HepG2 (cell line): Measurements from ENCODE around the gene ATP5PB. TPM values are rescaled to one million over a fixed set of nuclear protein-coding genes. Genes with fewer than 3 reads are reported as not detected.

Experiments
- ATAC-seq: fragments of 200-7000 bp; cut with Tn5 transposase; 3 replicates; pipeline ENCODE4 v1.9.1; 2020; ENCODE audit warnings: mild to moderate bottlenecking, moderate library complexity
- BruUV-seq: library from RNA; stranded (reverse); fragments of 400-500 nt; replicated peaks from 2 replicates; lab custom pipeline; 2021; lab: Mats Ljungman, UMichigan
- CTCF ChIA-PET: fragments of 300-600 bp; formaldehyde crosslinking; extraction: SDS; loops from one replicate; lab custom pipeline; 2021; ENCODE audit warnings: low total read pairs, inconsistent platforms, low intra/inter-chr PET ratio; lab: Yijun Ruan, JAX
- POLR2A ChIA-PET: fragments of 350-600 bp; sonication (Branson Sonifier 250); formaldehyde crosslinking; loops from one replicate; lab custom pipeline; 2020; ENCODE audit warnings: antibody characterized with exemption, inconsistent platforms; lab: Yijun Ruan, JAX
- DNase-seq: peaks from one replicate; pipeline ENCODE4 v3.0.0-alpha.2; 2015; ENCODE audit warnings: low spot score
- FAIRE-seq: peaks from 3 replicates; lab custom pipeline; 2011; peaks lifted over from hg19 to GRCh38; lab: Jason Lieb, UNC
- H2AFZ ChIP-seq: one replicate; pipeline ENCODE4 v1.6.1; 2011; ENCODE audit warnings: low read length, inconsistent platforms
- H3K27ac ChIP-seq: fragments of 300-600 bp; 3 replicates; pipeline ENCODE4 v1.8.0; 2011; ENCODE audit warnings: mixed run types, mild to moderate bottlenecking, mixed read lengths, low read length, inconsistent platforms; ENCODE audit not compliant: insufficient read depth; ENCODE audit errors: extremely low read length
- H3K27me3 ChIP-seq, 2 experiments: fragments of 200-600 bp in 1 of 2; 2 replicates in 1 of 2; 3 replicates in 1 of 2; pipeline versions ENCODE4 v1.6.0 to v1.8.0; 2011; ENCODE audit warnings: low read length in 2 of 2, mild to moderate bottlenecking in 2 of 2, moderate library complexity in 2 of 2, inconsistent platforms in 1 of 2; ENCODE audit not compliant: insufficient read depth in 2 of 2, control insufficient read depth in 1 of 2
- H3K36me3 ChIP-seq, 2 experiments: fragments of 200-600 bp in 1 of 2; replicated peaks in 1 of 2; 2 replicates in 1 of 2; 3 replicates in 1 of 2; pipeline versions ENCODE4 v1.5.1 to v1.8.0; 2011; ENCODE audit warnings: low read length in 2 of 2, inconsistent platforms in 1 of 2; ENCODE audit not compliant: insufficient read depth in 2 of 2, control insufficient read depth in 1 of 2
- H3K4me1 ChIP-seq: 2 replicates; pipeline ENCODE4 v1.5.1; 2012; ENCODE audit warnings: low read length, inconsistent platforms; ENCODE audit not compliant: insufficient read depth
- H3K4me2 ChIP-seq: 2 replicates; pipeline ENCODE4 v1.6.0; 2011; ENCODE audit warnings: low read depth, low read length, inconsistent platforms
- H3K4me3 ChIP-seq, 3 experiments: fragments of 200-600 bp in 1 of 3; sonication (generic), shearing (Covaris generic) in 1 of 3; replicated peaks in 1 of 3; 2 replicates each; pipeline ENCODE4 v1.5.1; 2011 to 2016; ENCODE audit warnings: low read length in 3 of 3, inconsistent platforms in 2 of 3, low read depth in 2 of 3, mild to moderate bottlenecking in 2 of 3, control low read depth in 1 of 3, mixed read lengths in 1 of 3; ENCODE audit not compliant: insufficient read depth in 1 of 3
- H3K79me2 ChIP-seq: one replicate; pipeline ENCODE4 v1.6.1; 2011; ENCODE audit warnings: low read length, inconsistent platforms; ENCODE audit not compliant: insufficient read depth
- H3K9ac ChIP-seq: 2 replicates; pipeline ENCODE4 v1.6.0; 2011; ENCODE audit warnings: mild to moderate bottlenecking, low read depth, low read length, inconsistent platforms; ENCODE audit not compliant: insufficient read depth
- H3K9me3 ChIP-seq: 2 replicates; pipeline ENCODE4 v1.5.1; 2012; ENCODE audit warnings: mild to moderate bottlenecking, low read length
- H4K20me1 ChIP-seq: 2 replicates; pipeline ENCODE4 v1.6.0; 2011; ENCODE audit warnings: inconsistent platforms, mild to moderate bottlenecking, low read length, moderate library complexity; ENCODE audit not compliant: insufficient read depth
- KLF11 ChIP-seq: IDR thresholded peaks from 2 replicates; pipeline ENCODE4 v1.6.1; 2016; ENCODE audit warnings: missing compliant biosample characterization
- POGZ ChIP-seq: sonication (generic); formaldehyde crosslinking; IDR thresholded peaks from 2 replicates; pipeline ENCODE4 v1.4.0; 2020; ENCODE audit warnings: mild to moderate bottlenecking, missing genetic modification reagents
- PRDM10 ChIP-seq: sonication (generic); formaldehyde crosslinking; IDR thresholded peaks from 2 replicates; pipeline ENCODE4 v1.4.0; 2020; ENCODE audit warnings: low read depth, missing genetic modification reagents
- ZNF335 ChIP-seq: sonication (generic); formaldehyde crosslinking; IDR thresholded peaks from 2 replicates; pipeline ENCODE4 v1.4.0; 2020; ENCODE audit warnings: missing genetic modification reagents
- ZUFSP ChIP-seq: sonication (generic); formaldehyde crosslinking; IDR thresholded peaks from 2 replicates; pipeline ENCODE4 v1.9.0; 2021; ENCODE audit warnings: missing genetic modification reagents, mild to moderate bottlenecking, borderline replicate concordance
- WGBS: methylation state at CpG from one replicate; pipeline ENCODE4 v1.1.6; 2017; ENCODE audit warnings: low lambda C conversion rate; 5-methylcytosine and 5-hydroxymethylcytosine counted together
- in situ Hi-C: cut with HindIII; loops from 2 replicates; pipeline ENCODE4 v1.10.0; 2017; ENCODE audit warnings: low pct_unique_long_range_greater_than_20kb; ENCODE audit not compliant: extremely low pct_ligation_motif_present
- intact Hi-C: fragments of 100-400 bp; cut with micrococcal nuclease; formaldehyde crosslinking; loops from one replicate; pipeline ENCODE4 v1.10.0; 2022; ENCODE audit not compliant: unreplicated experiment
- polyA plus RNA-seq, 8 experiments: library from polyadenylated mRNA; depleted of rRNA in 3 of 8; stranded (reverse) in 7 of 8; unstranded in 1 of 8; fragments of >200 nt; fragmentation: Illumina TruSeq in 4 of 8; extraction: Trizol in 4 of 8; gene quantifications; 2 replicates each; pipeline versions ENCODE4 v1.2.1 to v1.2.3, GENCODE V29; 2011 to 2016; ENCODE audit warnings: low read depth in 4 of 8, missing spikeins in 1 of 8, mixed read lengths in 1 of 8; ENCODE audit not compliant: insufficient read depth in 1 of 8
- total RNA-seq, 5 experiments: library from RNA; depleted of rRNA; stranded (reverse); fragments of >200 nt; fragmentation: Illumina TruSeq; extraction: Trizol; gene quantifications; 2 replicates each; pipeline ENCODE4 v1.2.3, GENCODE V29; 2016; ENCODE audit warnings: low read depth in 1 of 5

ATP5PB gene
- total and polyA plus RNA-seq, 2 of the 13 experiments (the other 11 are each of a cell fraction or from before 2014, with no cell fraction given) = 297 to 541 TPM

GRCh38 chr1:111471012-111471411, 21.7 kb downstream of the ATP5PB start:
- Histone ChIP-seq H2AFZ (no peak overlapping the region), H3K4me2 (no peak overlapping the region), H3K36me3 (peaks cover 0 to 1% of the 10 kb centered on the region in 2 experiments; a peak in 1 of 5 replicates), H4K20me1 (no peaks in the 10 kb centered on the region), H3K4me1 (peaks cover 16% of the 10 kb centered on the region), H3K27ac (no peak overlapping the region), H3K9me3 (no peaks in the 10 kb centered on the region), H3K4me3 (no peak overlapping the region), H3K79me2 (no peaks in the 10 kb centered on the region), H3K9ac (no peak overlapping the region), H3K27me3 (no peaks in the 10 kb centered on the region)
- POLR2A ChIA-PET = no interaction called here
- ATAC-seq (no peak), FAIRE-seq (no peak), DNase-seq (no peak)
- intact Hi-C loops (no loop called here), in situ Hi-C loops (no loop called here)
- CTCF ChIA-PET = no interaction called here
- no TSS peak for BruUV-seq
- TF ChIP-seq ZUFSP (CRISPR knock-in tag) (no peak), ZNF335 (no peak), PRDM10 (CRISPR knock-in tag) (no peak), POGZ (CRISPR knock-in tag) (no peak), KLF11 (CRISPR knock-in tag) (no peak)
- 93% methylated on average over 3 of the region's 3 CpGs for WGBS
